ENCODE results near the gene ODAD3.

GRCh38 chr19:11450570-11451326 is 15.8 kb upstream of the ODAD3 start:
- TF ChIP-seq CTCF (conservative IDR thresholded peaks at IDR 0.05; ENCODE audit: low read depth, low read length), result no peak
- no peak for TF ChIP-seq EZH2phosphoT487 (IDR thresholded peaks at IDR 0.05; ENCODE audit: borderline replicate concordance, low read length)
